HG03159 (cell line): ENCODE data around the gene TNXB.
"Not testable (repeated sequence)": the region's sequence is repeated elsewhere in the genome, so short reads cannot be mapped to it uniquely, and the experiment has no call there.

Source experiments
- ATAC-seq: cut with Tn5 transposase; IDR thresholded peaks from one replicate; pipeline ENCODE4 v1.9.1; 2021; ENCODE audit warnings: mild to moderate bottlenecking, moderate library complexity; ENCODE audit not compliant: unreplicated experiment

TNXB gene

GRCh38 chr6:32113386-32114352 lies 4.5 kb upstream of the TNXB start:
- ATAC-seq = no peak

GRCh38 chr6:32112431-32112980 lies 3.4 kb upstream of the TNXB start:
- no peak for ATAC-seq

GRCh38 chr6:32111424-32112066 lies 2.4 kb upstream of the TNXB start:
- ATAC-seq = no peak

- ATAC-seq = no peak
Observed at GRCh38 chr6:32110632-32111031, 1.5 kb upstream of the TNXB start.

GRCh38 chr6:32109765-32110160 lies 625 bp upstream of the TNXB start:
- no peak for ATAC-seq

GRCh38 chr6:32108727-32109113 lies 418 bp downstream of the TNXB start:
- no peak for ATAC-seq

GRCh38 chr6:32108094-32108627 lies 977 bp downstream of the TNXB start:
- ATAC-seq = no peak

- no peak for ATAC-seq
Observed at GRCh38 chr6:32107406-32107805, 1.7 kb downstream of the TNXB start.

GRCh38 chr6:32105433-32105832 lies 3.7 kb downstream of the TNXB start:
- no peak for ATAC-seq

GRCh38 chr6:32102255-32102654 lies 6.9 kb downstream of the TNXB start:
- no peak for ATAC-seq

- ATAC-seq = not testable (repeated sequence)
Observed at GRCh38 chr6:32100251-32100650, 8.9 kb downstream of the TNXB start.

- ATAC-seq = no peak
Observed at GRCh38 chr6:32097364-32097763, 11.8 kb downstream of the TNXB start.

- no peak for ATAC-seq
Observed at GRCh38 chr6:32096394-32097258, 12.5 kb downstream of the TNXB start.

- no peak for ATAC-seq
Observed at GRCh38 chr6:32096087-32096393, 13.1 kb downstream of the TNXB start.

GRCh38 chr6:32095338-32096086 lies 13.6 kb downstream of the TNXB start:
- no peak for ATAC-seq

- ATAC-seq = no peak
Observed at GRCh38 chr6:32092760-32093497, 16.2 kb downstream of the TNXB start.

- no peak for ATAC-seq
Observed at GRCh38 chr6:32089082-32089828, 19.9 kb downstream of the TNXB start.

GRCh38 chr6:32088487-32089049 lies 20.6 kb downstream of the TNXB start:
- ATAC-seq = no peak
